Measurements from ENCODE around the gene CARD9. TPM values are rescaled to one million over a fixed set of nuclear protein-coding genes. Genes with fewer than 3 reads are reported as not detected.
"Not testable (repeated sequence)": the region's sequence is repeated elsewhere in the genome, so short reads cannot be mapped to it uniquely, and the experiment has no call there.

CARD9 gene
- total RNA-seq, 2 donors from 2014 or later, result 1.2 to 1.7 TPM

GRCh38 chr9:136355616-136356557 is 17.6 kb downstream of the CARD9 start:
- intact Hi-C loops (cut with DNase I), result no loop called here
- Histone ChIP-seq H3K27ac (no peak overlapping the region), H3K9ac (ENCODE audit: low read depth in 2 of 2, low read length in 2 of 2) (no peak overlapping the region), H3K9me3 (no peaks in the 10 kb centered on the region), H3K27me3 (no peaks in the 10 kb centered on the region), H3K4me1 (no peaks in the 10 kb centered on the region), H3K4me3 (no peak overlapping the region), H3K36me3 (no peaks in the 10 kb centered on the region)
- TF ChIP-seq CTCF (IDR thresholded peaks at IDR 0.05), result no peak
- DNase-seq, result no peak

- H3K4me3 ChIP-seq, result no peak overlapping the region
- no peak overlapping the region for H3K27ac ChIP-seq
- no peak for TF ChIP-seq CTCF (IDR thresholded peaks at IDR 0.05)
- intact Hi-C loops (cut with DNase I), result no loop called here
- H3K9ac ChIP-seq (ENCODE audit: low read depth in 2 of 2, low read length in 2 of 2), result no peak overlapping the region
- no peaks in the 10 kb centered on the region for H3K27me3 ChIP-seq
- DNase-seq, result no peak
- no peaks in the 10 kb centered on the region for H3K36me3 ChIP-seq
- no peaks in the 10 kb centered on the region for H3K4me1 ChIP-seq
- H3K9me3 ChIP-seq, result no peaks in the 10 kb centered on the region
Observed at GRCh38 chr9:136354592-136355085, 18.8 kb downstream of the CARD9 start.

- Histone ChIP-seq H3K36me3 (no peaks in the 10 kb centered on the region), H3K9me3 (no peaks in the 10 kb centered on the region), H3K27ac (no peak overlapping the region), H3K27me3 (no peaks in the 10 kb centered on the region), H3K4me3 (no peak overlapping the region), H3K4me1 (no peaks in the 10 kb centered on the region), H3K9ac (ENCODE audit: low read depth in 2 of 2, low read length in 2 of 2) (no peak overlapping the region)
- no peak for DNase-seq
- intact Hi-C loops (cut with DNase I), result no loop called here
- TF ChIP-seq CTCF (IDR thresholded peaks at IDR 0.05), result no peak
Observed at GRCh38 chr9:136353757-136354488, 19.5 kb downstream of the CARD9 start.

GRCh38 chr9:136353088-136353487 is 20.4 kb downstream of the CARD9 start:
- intact Hi-C loops (cut with DNase I), result no loop called here
- no peak overlapping the region for H3K4me3 ChIP-seq
- H3K9ac ChIP-seq (ENCODE audit: low read depth in 2 of 2, low read length in 2 of 2), result no peak overlapping the region
- H3K27me3 ChIP-seq, result no peaks in the 10 kb centered on the region
- no peaks in the 10 kb centered on the region for H3K4me1 ChIP-seq
- no peaks in the 10 kb centered on the region for H3K36me3 ChIP-seq
- no peak for DNase-seq
- no peaks in the 10 kb centered on the region for H3K9me3 ChIP-seq
- no peak overlapping the region for H3K27ac ChIP-seq
- no peak for TF ChIP-seq CTCF (IDR thresholded peaks at IDR 0.05)

- no peaks in the 10 kb centered on the region for H3K9me3 ChIP-seq
- H3K27me3 ChIP-seq, result no peaks in the 10 kb centered on the region
- intact Hi-C loops (cut with DNase I), result no loop called here
- no peak overlapping the region for H3K4me3 ChIP-seq
- no peak overlapping the region for H3K27ac ChIP-seq
- no peak overlapping the region for H3K9ac ChIP-seq (ENCODE audit: low read depth in 2 of 2, low read length in 2 of 2)
- H3K36me3 ChIP-seq, result no peaks in the 10 kb centered on the region
- TF ChIP-seq CTCF (IDR thresholded peaks at IDR 0.05), result no peak
- no peak for DNase-seq
- H3K4me1 ChIP-seq, result no peaks in the 10 kb centered on the region
Observed at GRCh38 chr9:136352682-136353081, 20.8 kb downstream of the CARD9 start.

GRCh38 chr9:136351868-136352267 is 21.6 kb downstream of the CARD9 start:
- H3K27ac ChIP-seq; H3K9ac ChIP-seq (ENCODE audit: low read depth in 2 of 2, low read length in 2 of 2); H3K9me3 ChIP-seq; H3K4me3 ChIP-seq; H3K27me3 ChIP-seq; H3K36me3 ChIP-seq; H3K4me1 ChIP-seq; DNase-seq; intact Hi-C loops (cut with DNase I): not testable (repeated sequence)
